Breast epithelium (tissue), 4 donors: ENCODE data around the gene CPT1C. TPM values are rescaled to one million over a fixed set of nuclear protein-coding genes. Genes with fewer than 3 reads are reported as not detected.

ENCODE experiments used
- DNase-seq, 2 donors: peaks; one replicate each; pipeline ENCODE4 v3.0.0-alpha.2; 2019; ENCODE audit warnings: low spot score in 2 of 2
- H3K27ac ChIP-seq, 2 donors: fragments of 200-600 bp; sonication (generic) in 1 of 2; one replicate each; pipeline ENCODE4 v1.5.1; 2016 to 2019; ENCODE audit warnings: mild to moderate bottlenecking in 1 of 2
- H3K27me3 ChIP-seq, 2 donors: fragments of 200-600 bp; sonication (generic) in 1 of 2; one replicate each; pipeline versions ENCODE4 v1.5.1 to v1.6.0; 2017 to 2019; ENCODE audit warnings: control low read depth in 1 of 2, mild to moderate bottlenecking in 1 of 2
- H3K36me3 ChIP-seq: fragments of 200-600 bp; one replicate; pipeline ENCODE4 v1.5.1; 2019
- H3K4me1 ChIP-seq, 2 donors: fragments of 200-600 bp; sonication (generic); one replicate each; pipeline ENCODE4 v1.5.1; 2016 to 2019; ENCODE audit warnings: control low read depth in 1 of 2
- H3K4me3 ChIP-seq, 3 donors: fragments of 200-600 bp; sonication (generic); 1 replicate in 2 of 3; 2 replicates in 1 of 3; pipeline ENCODE4 v1.5.1; 2016 to 2019; ENCODE audit warnings: mild to moderate bottlenecking in 3 of 3, moderate library complexity in 2 of 3
- H3K9me3 ChIP-seq, 2 donors: fragments of 200-600 bp; sonication (generic) in 1 of 2; one replicate each; pipeline ENCODE4 v1.5.1; 2016 to 2019; ENCODE audit warnings: control low read depth in 1 of 2
- CTCF ChIP-seq, 3 donors: fragments of 450-650 bp; IDR thresholded peaks; one replicate each; pipeline ENCODE4 v1.5.1; 2016 to 2017; ENCODE audit warnings: antibody characterized with exemption in 3 of 3, mild to moderate bottlenecking in 3 of 3, moderate library complexity in 3 of 3
- POLR2A ChIP-seq: fragments of 450-650 bp; IDR thresholded peaks from one replicate; pipeline ENCODE4 v1.6.1; 2016; ENCODE audit warnings: antibody characterized with exemption, mild to moderate bottlenecking, moderate library complexity
- POLR2AphosphoS5 ChIP-seq, 3 donors: sonication (generic); formaldehyde crosslinking; IDR thresholded peaks; one replicate each; pipeline ENCODE4 v1.6.1; 2017; ENCODE audit warnings: antibody characterized with exemption in 3 of 3
- intact Hi-C: fragments of 100-400 bp; cut with DNase I; formaldehyde crosslinking; loops from one replicate; pipeline ENCODE4 v1.15.1; 2023; ENCODE audit warnings: low total_unique reads
- total RNA-seq, 3 donors: library from RNA; depleted of rRNA; stranded (reverse); fragments of >200 nt; gene quantifications; one replicate each; pipeline ENCODE4 v1.1.0, GENCODE V29; 2016

The CPT1C gene
- 10 to 100 TPM in 1 of 3 donors, 1 to 10 TPM in 1, under 1 TPM in 1; 0.80 to 14.4 (median 2.8) TPM for total RNA-seq

- Histone ChIP-seq H3K4me1 (peaks cover 0 to 6% of the 10 kb centered on the region in 2 donors), H3K36me3 (no peaks in the 10 kb centered on the region), H3K27ac (peak within 1 kb of the TSS; percentile 70 to 76), H3K4me3 (peak within 1 kb of the TSS; percentile 46 to 75 (median 58)), H3K9me3 (no peaks in the 10 kb centered on the region), H3K27me3 (no peaks in the 10 kb centered on the region)
- intact Hi-C loops: no loop called here
- no peak for TF ChIP-seq CTCF (IDR thresholded peaks at IDR 0.05)
- TF ChIP-seq POLR2AphosphoS5 (IDR thresholded peaks at IDR 0.05): peak; percentile 27 to 61 (median 28)
- DNase-seq: peak; percentile 74 to 83
Observed at GRCh38 chr19:49690656-49691242, at the start of gene CPT1C. TSS of gene CPT1C (plus strand) at chr19:49691116. CDS start at chr19:49692253, 1,137 bp downstream.

- Histone ChIP-seq H3K36me3 (no peaks in the 10 kb centered on the region), H3K9me3 (no peaks in the 10 kb centered on the region), H3K4me1 (peaks cover 5 to 23% of the 10 kb centered on the region in 2 donors), H3K27me3 (no peaks in the 10 kb centered on the region), H3K27ac (peak within 1 kb of the TSS; percentile 99 to 100), H3K4me3 (peak within 1 kb of the TSS; percentile 97 to 99 (median 98))
- intact Hi-C loops: no loop called here
- TF ChIP-seq CTCF (IDR thresholded peaks at IDR 0.05) (no peak), POLR2AphosphoS5 (IDR thresholded peaks at IDR 0.05) (peak; percentile 87 to 96 (median 92)), POLR2A (peak; percentile 85)
- DNase-seq: peak; percentile 99 to 100
Observed at GRCh38 chr19:49641688-49642491, 49.0 kb upstream of the CPT1C start, which contains the start of gene SCAF1. TSS of gene SCAF1 (plus strand) at chr19:49642209. CDS start at chr19:49645027, 2,818 bp downstream.

- Histone ChIP-seq H3K4me1 (peaks cover 5 to 23% of the 10 kb centered on the region in 2 donors), H3K36me3 (no peaks in the 10 kb centered on the region), H3K9me3 (no peaks in the 10 kb centered on the region), H3K4me3 (peak overlapping the region; percentile 97 to 99 (median 98)), H3K27me3 (no peaks in the 10 kb centered on the region), H3K27ac (peak overlapping the region; percentile 99 to 100)
- intact Hi-C loops: no loop called here
- DNase-seq: no peak
- TF ChIP-seq CTCF (IDR thresholded peaks at IDR 0.05) (no peak), POLR2A (no peak), POLR2AphosphoS5 (IDR thresholded peaks at IDR 0.05) (no peak)
Observed at GRCh38 chr19:49642492-49643035, 48.4 kb upstream of the CPT1C start.

- H3K27me3 ChIP-seq: no peaks in the 10 kb centered on the region
- DNase-seq: no peak
- intact Hi-C loops: no loop called here
- H3K27ac ChIP-seq: no peak overlapping the region
- TF ChIP-seq CTCF (IDR thresholded peaks at IDR 0.05) (no peak), POLR2A (no peak), POLR2AphosphoS5 (IDR thresholded peaks at IDR 0.05) (no peak)
- H3K36me3 ChIP-seq: no peaks in the 10 kb centered on the region
- H3K4me3 ChIP-seq: peak overlapping the region in 1 of 3 donors; percentile 98
- H3K9me3 ChIP-seq: no peaks in the 10 kb centered on the region
- H3K4me1 ChIP-seq: peaks cover 2 to 18% of the 10 kb centered on the region in 2 donors
Observed at GRCh38 chr19:49643466-49643865, 47.5 kb upstream of the CPT1C start.
